Astrocyte (in vitro differentiated cells and primary cell): ENCODE data around the gene AHDC1. TPM values are rescaled to one million over a fixed set of nuclear protein-coding genes. Genes with fewer than 3 reads are reported as not detected.

Experiments
- DNase-seq: peaks from one replicate; pipeline ENCODE4 v3.0.0-alpha.2; 2010; ENCODE audit warnings: low read depth
- FAIRE-seq: peaks from 2 replicates; lab custom pipeline; 2011; peaks lifted over from hg19 to GRCh38; lab: Jason Lieb, UNC
- H2AFZ ChIP-seq: 2 replicates; pipeline ENCODE4 v1.6.0; 2012; ENCODE audit warnings: low read depth, low read length, inconsistent platforms
- H3K27ac ChIP-seq: 2 replicates; pipeline ENCODE4 v1.5.1; 2011; ENCODE audit warnings: low read depth, low read length, inconsistent platforms
- H3K27me3 ChIP-seq: 2 replicates; pipeline ENCODE4 v1.6.0; 2011; ENCODE audit warnings: low read length, inconsistent platforms; ENCODE audit not compliant: insufficient read depth
- H3K36me3 ChIP-seq: 2 replicates; pipeline ENCODE4 v1.5.1; 2011; ENCODE audit warnings: low read length, inconsistent platforms; ENCODE audit not compliant: insufficient read depth
- H3K4me1 ChIP-seq: 2 replicates; pipeline ENCODE4 v1.5.1; 2011; ENCODE audit warnings: low read length, inconsistent platforms; ENCODE audit not compliant: insufficient read depth
- H3K4me2 ChIP-seq: 2 replicates; pipeline ENCODE4 v1.6.0; 2012; ENCODE audit warnings: low read length, inconsistent platforms
- H3K4me3 ChIP-seq: 2 replicates; pipeline ENCODE4 v1.5.1; 2011; ENCODE audit warnings: low read depth, mild to moderate bottlenecking, low read length, inconsistent platforms; ENCODE audit not compliant: insufficient read depth
- H3K79me2 ChIP-seq: 2 replicates; pipeline ENCODE4 v1.6.0; 2012; ENCODE audit warnings: mild to moderate bottlenecking, low read length, inconsistent platforms; ENCODE audit not compliant: insufficient read depth
- H3K9ac ChIP-seq: 2 replicates; pipeline ENCODE4 v1.6.0; 2012; ENCODE audit warnings: mild to moderate bottlenecking, low read length, inconsistent platforms
- H3K9me3 ChIP-seq: 2 replicates; pipeline ENCODE4 v1.5.1; 2012; ENCODE audit warnings: low read depth, mild to moderate bottlenecking, low read length, inconsistent platforms; ENCODE audit not compliant: insufficient read depth
- H4K20me1 ChIP-seq: 2 replicates; pipeline ENCODE4 v1.6.0; 2012; ENCODE audit warnings: low read length, inconsistent platforms; ENCODE audit not compliant: insufficient read depth
- H3K27ac Mint-ChIP-seq: one replicate; pipeline ENCODE4 v1.8.0; 2021; ENCODE audit warnings: mild to moderate bottlenecking, mixed read lengths; ENCODE audit not compliant: unreplicated experiment
- H3K27me3 Mint-ChIP-seq: one replicate; pipeline ENCODE4 v1.8.0; 2021; ENCODE audit warnings: low read depth, mixed read lengths; ENCODE audit not compliant: unreplicated experiment
- H3K36me3 Mint-ChIP-seq: one replicate; pipeline ENCODE4 v1.8.0; 2021; ENCODE audit warnings: low read depth, mixed read lengths; ENCODE audit not compliant: unreplicated experiment
- H3K4me1 Mint-ChIP-seq: one replicate; pipeline ENCODE4 v1.8.0; 2021; ENCODE audit warnings: low read depth, mixed read lengths; ENCODE audit not compliant: unreplicated experiment
- H3K4me3 Mint-ChIP-seq: one replicate; pipeline ENCODE4 v1.8.0; 2021; ENCODE audit warnings: mild to moderate bottlenecking, moderate library complexity, mixed read lengths; ENCODE audit not compliant: unreplicated experiment
- H3K9me3 Mint-ChIP-seq: one replicate; pipeline ENCODE4 v1.8.0; 2021; ENCODE audit warnings: mild to moderate bottlenecking, mixed read lengths; ENCODE audit not compliant: unreplicated experiment
- CTCF ChIP-seq: IDR thresholded peaks from 2 replicates; pipeline ENCODE4 v1.5.1; 2011; ENCODE audit warnings: low read depth, mild to moderate bottlenecking, inconsistent platforms, low read length, moderate library complexity; ENCODE audit not compliant: insufficient read depth
- EZH2 ChIP-seq: IDR thresholded peaks from 2 replicates; pipeline ENCODE4 v1.6.1; 2012; ENCODE audit warnings: mild to moderate bottlenecking, low read length, inconsistent platforms; ENCODE audit not compliant: insufficient read depth
- total RNA-seq: library from RNA; stranded (reverse); gene quantifications from 2 replicates; pipeline ENCODE4 v1.2.1, GENCODE V29; 2021

The AHDC1 gene
- total RNA-seq, 1 donor from 2014 or later = 75.7 TPM

- Mint-ChIP-seq H3K36me3 (no peaks in the 10 kb centered on the region), H3K4me1 (peaks cover 24% of the 10 kb centered on the region), H3K27me3 (no peaks in the 10 kb centered on the region), H3K4me3 (no peak overlapping the region), H3K9me3 (no peaks in the 10 kb centered on the region), H3K27ac (no peak overlapping the region)
- H3K79me2 ChIP-seq = peaks cover 94% of the 10 kb centered on the region
- H3K9ac ChIP-seq = peak overlapping the region; percentile 44
- H3K4me2 ChIP-seq = peak overlapping the region; percentile 78
- H3K9me3 ChIP-seq = no peaks in the 10 kb centered on the region
- peaks cover 83% of the 10 kb centered on the region for H3K4me1 ChIP-seq
- peaks cover 100% of the 10 kb centered on the region for H4K20me1 ChIP-seq
- no peak overlapping the region for H3K4me3 ChIP-seq
- H3K27ac ChIP-seq = no peak overlapping the region
- no peaks in the 10 kb centered on the region for H3K27me3 ChIP-seq
- H3K36me3 ChIP-seq = no peaks in the 10 kb centered on the region
- no peak overlapping the region for H2AFZ ChIP-seq
- peak; percentile 63 for FAIRE-seq
- peak; percentile 65 for DNase-seq
- no peak for TF ChIP-seq CTCF
- no peak for TF ChIP-seq EZH2
These were observed 9.1 kb downstream of the AHDC1 start for GRCh38 chr1:27594564-27595510.

- no peaks in the 10 kb centered on the region for H3K9me3 Mint-ChIP-seq
- peaks cover 82% of the 10 kb centered on the region for H3K4me1 ChIP-seq
- H4K20me1 ChIP-seq = peaks cover 100% of the 10 kb centered on the region
- no peaks in the 10 kb centered on the region for H3K36me3 Mint-ChIP-seq
- no peak for FAIRE-seq
- DNase-seq = no peak
- H3K9me3 ChIP-seq = no peaks in the 10 kb centered on the region
- peaks cover 19% of the 10 kb centered on the region for H3K4me1 Mint-ChIP-seq
- peaks cover 91% of the 10 kb centered on the region for H3K79me2 ChIP-seq
- no peak overlapping the region for H2AFZ ChIP-seq
- H3K27ac ChIP-seq = no peak overlapping the region
- no peaks in the 10 kb centered on the region for H3K27me3 Mint-ChIP-seq
- H3K36me3 ChIP-seq = peaks cover 4% of the 10 kb centered on the region
- H3K4me2 ChIP-seq = peak overlapping the region; percentile 78
- H3K27me3 ChIP-seq = no peaks in the 10 kb centered on the region
- peak overlapping the region; percentile 75 for H3K27ac Mint-ChIP-seq
- peak overlapping the region; percentile 44 for H3K9ac ChIP-seq
- peak overlapping the region; percentile 23 for H3K4me3 Mint-ChIP-seq
- TF ChIP-seq CTCF = no peak
- no peak for TF ChIP-seq EZH2
- H3K4me3 ChIP-seq = no peak overlapping the region
These were observed 10.0 kb downstream of the AHDC1 start for GRCh38 chr1:27593678-27594563.
